Measurements from ENCODE around the gene SP140.

The SP140 gene

DNA sequence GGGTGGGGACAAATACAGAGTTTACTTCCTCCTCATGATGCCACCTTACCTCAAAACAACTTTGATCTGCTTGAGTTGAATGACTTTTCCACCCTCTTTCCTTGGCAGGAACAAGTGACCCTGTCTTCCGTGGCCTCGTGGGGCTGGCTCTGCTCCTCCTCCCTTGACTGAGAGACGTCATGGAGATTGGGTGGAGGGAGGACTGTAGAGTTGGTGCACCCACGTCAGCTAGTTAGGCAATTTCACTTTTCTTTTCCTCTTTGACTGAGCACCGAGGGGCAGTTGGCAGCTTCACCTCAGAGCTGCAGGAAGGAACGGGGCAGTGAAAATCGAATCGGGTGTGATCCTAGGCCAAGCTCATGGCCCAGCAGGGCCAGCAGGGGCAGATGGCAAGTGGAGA, at the start of gene SP140:
SP140 (plus strand) TSS at position 251 of the 400 bp plus-strand sequence; CDS start at position 360, 109 bp downstream.
- Histone ChIP-seq H3K4me3 (no peak within 1 kb of the TSS), H3K4me1 (peaks cover 1 to 46% (median 12%) of the 10 kb centered on the region in 10 experiments; a peak in 17 of 20 replicates), H4K20me1 (no peaks in the 10 kb centered on the region), H3K27ac (no peak within 1 kb of the TSS), H3K36me3 (no peaks in the 10 kb centered on the region; a peak in 1 of 22 replicates), H3K9me3 (replicated peaks in 1 of 11) (peaks cover 5 to 12% (median 7%) of the 10 kb centered on the region in 11 experiments; a peak in 21 of 22 replicates), H3K9ac (no peak within 1 kb of the TSS), H3K27me3 (no peaks in the 10 kb centered on the region), H3K4me2 (peak within 1 kb of the TSS in 5 of 11 experiments; percentile 4 to 43 (median 14); a peak in 4 of 22 replicates)
- no peak for TF ChIP-seq Cebpa-rat (IDR thresholded peaks at IDR 0.05)

DNA sequence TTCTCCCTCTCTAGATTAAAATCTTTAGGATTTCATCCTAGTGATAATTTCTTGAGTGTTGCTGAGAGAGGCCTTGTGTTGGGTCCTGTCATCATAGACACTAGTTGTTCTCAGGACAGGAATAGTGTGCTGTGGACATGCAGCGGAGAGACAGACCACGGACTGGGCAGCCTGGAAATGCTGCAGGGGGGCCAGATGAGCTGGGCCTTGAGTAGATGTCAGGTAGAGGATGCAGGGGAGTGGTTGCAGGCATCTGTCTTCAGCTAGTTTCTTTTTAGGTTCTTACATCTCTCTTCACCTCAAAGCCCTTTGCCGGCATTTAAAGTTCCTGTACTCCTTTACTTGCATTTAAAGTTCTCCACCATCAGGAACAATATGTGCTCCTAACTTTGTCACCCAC, 48.5 kb upstream of the SP140 start:
- Histone ChIP-seq H3K9ac (no peak overlapping the region), H3K27ac (no peak overlapping the region), H3K9me3 (replicated peaks in 1 of 11) (peaks cover 0 to 4% (median 1%) of the 10 kb centered on the region in 11 experiments; a peak in 6 of 22 replicates), H3K4me2 (no peak overlapping the region), H3K36me3 (peaks cover 52 to 91% (median 81%) of the 10 kb centered on the region in 11 experiments), H3K4me3 (no peak overlapping the region), H3K27me3 (no peaks in the 10 kb centered on the region), H4K20me1 (no peaks in the 10 kb centered on the region), H3K4me1 (no peaks in the 10 kb centered on the region)
- TF ChIP-seq Cebpa-rat (IDR thresholded peaks at IDR 0.05), result no peak

DNA sequence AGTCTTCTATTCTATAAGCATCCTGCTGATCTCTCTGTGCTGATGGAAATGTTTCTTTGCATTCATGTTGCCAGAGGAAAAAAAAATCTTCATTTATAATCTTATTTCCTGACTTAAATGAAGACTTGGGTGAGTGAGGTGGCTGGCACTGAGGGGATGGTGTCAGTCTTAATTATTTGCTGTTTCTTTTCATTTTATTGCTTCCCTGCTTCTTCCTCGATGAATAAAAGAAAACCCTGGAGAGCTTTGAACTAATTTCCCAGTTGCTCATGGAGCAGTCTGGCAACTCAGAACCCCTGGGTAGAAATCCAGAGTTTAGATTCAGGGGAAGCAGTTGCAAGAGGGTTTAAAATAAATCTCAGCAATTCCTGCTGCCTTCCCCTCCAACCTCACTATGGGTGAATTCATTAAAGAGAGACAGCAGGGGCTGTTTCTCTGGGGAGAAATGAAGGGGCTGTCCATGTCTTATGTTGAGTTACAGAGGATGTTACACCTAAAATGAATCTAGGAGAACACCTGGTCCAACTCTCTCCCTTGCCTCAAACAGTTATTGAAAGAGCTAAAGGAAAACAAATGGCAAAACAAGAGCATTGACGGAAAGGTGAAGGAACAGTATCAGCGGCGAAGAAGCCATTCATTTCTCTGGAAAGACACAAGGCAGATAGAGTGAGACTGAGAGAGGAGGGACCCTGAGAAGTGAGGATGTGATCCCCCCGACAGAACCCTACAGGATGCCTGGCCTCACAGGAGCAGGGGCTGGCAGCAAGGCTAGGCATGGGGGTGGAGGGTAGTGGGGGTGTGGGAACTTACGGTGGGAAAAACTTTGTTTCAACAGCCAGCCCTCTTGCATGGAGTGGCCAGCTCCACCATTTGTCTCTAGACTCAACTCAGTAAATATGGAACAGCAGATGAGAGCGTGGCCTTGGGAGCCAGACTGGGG, 46.7 kb upstream of the SP140 start:
- H3K4me3 ChIP-seq, result no peak overlapping the region
- H3K4me1 ChIP-seq, result peaks cover 0 to 3% (median under 1%) of the 10 kb centered on the region in 10 experiments; a peak in 3 of 20 replicates
- H3K4me2 ChIP-seq, result no peak overlapping the region
- no peaks in the 10 kb centered on the region for H3K27me3 ChIP-seq
- H4K20me1 ChIP-seq, result no peaks in the 10 kb centered on the region
- no peak overlapping the region for H3K9ac ChIP-seq
- peaks cover 0 to 12% (median 7%) of the 10 kb centered on the region in 11 experiments; a peak in 8 of 22 replicates for H3K9me3 ChIP-seq (replicated peaks in 1 of 11)
- H3K36me3 ChIP-seq, result peaks cover 65 to 93% (median 85%) of the 10 kb centered on the region in 11 experiments
- TF ChIP-seq Cebpa-rat (IDR thresholded peaks at IDR 0.05), result no peak
- H3K27ac ChIP-seq, result no peak overlapping the region

DNA sequence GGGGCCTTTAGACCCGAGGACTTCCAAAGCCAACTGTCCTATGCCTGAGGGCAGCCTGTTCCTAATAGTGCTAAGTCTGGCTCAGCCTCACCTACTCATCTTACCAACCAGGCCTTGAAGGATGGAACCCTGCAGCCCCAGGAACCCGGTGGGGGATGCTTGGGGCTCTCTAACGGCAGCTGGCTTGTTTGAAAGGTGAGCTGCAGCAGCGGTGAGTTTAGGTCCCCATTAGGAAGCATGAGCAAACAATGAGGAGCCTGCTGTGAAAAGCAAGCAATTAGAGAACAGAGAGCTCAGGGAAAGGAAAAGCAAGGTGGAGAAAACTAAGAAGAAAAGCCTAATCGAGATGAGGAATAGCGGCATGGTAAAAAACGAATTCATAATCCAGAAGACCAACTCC, 45.6 kb upstream of the SP140 start:
- no peaks in the 10 kb centered on the region for H3K27me3 ChIP-seq
- H3K36me3 ChIP-seq, result peaks cover 57 to 94% (median 79%) of the 10 kb centered on the region in 11 experiments
- H4K20me1 ChIP-seq, result no peaks in the 10 kb centered on the region
- H3K4me1 ChIP-seq, result peaks cover 0 to 13% (median 8%) of the 10 kb centered on the region in 10 experiments; a peak in 7 of 20 replicates
- TF ChIP-seq Cebpa-rat (IDR thresholded peaks at IDR 0.05), result no peak
- H3K4me3 ChIP-seq, result no peak overlapping the region
- H3K9me3 ChIP-seq (replicated peaks in 1 of 11), result peaks cover 0 to 12% (median 7%) of the 10 kb centered on the region in 11 experiments; a peak in 8 of 22 replicates
- H3K9ac ChIP-seq, result no peak overlapping the region
- H3K27ac ChIP-seq, result no peak overlapping the region
- no peak overlapping the region for H3K4me2 ChIP-seq

DNA sequence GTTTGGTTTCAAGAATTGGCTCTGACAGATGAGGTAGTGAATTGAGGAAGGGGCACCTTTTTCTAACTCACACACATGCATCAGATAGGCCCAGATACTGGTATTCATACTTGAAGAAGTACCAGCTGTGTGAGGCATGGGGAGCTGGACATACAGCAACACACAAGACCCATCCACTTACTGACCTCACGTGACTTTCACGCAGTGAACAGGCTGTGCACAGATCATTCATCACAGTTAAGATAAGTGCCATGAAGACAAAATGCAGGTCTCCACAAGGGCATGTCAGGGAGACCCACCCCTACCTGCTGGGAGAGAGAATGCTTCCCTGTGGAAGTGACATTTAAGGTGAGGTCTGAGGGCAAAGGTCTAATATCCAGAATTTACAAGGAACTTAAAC, 44.3 kb upstream of the SP140 start:
- TF ChIP-seq Cebpa-rat (IDR thresholded peaks at IDR 0.05), result no peak
- Histone ChIP-seq H3K36me3 (peaks cover 58 to 95% (median 74%) of the 10 kb centered on the region in 11 experiments), H3K27me3 (no peaks in the 10 kb centered on the region), H3K9me3 (replicated peaks in 1 of 11) (peaks cover 0 to 14% (median 7%) of the 10 kb centered on the region in 11 experiments; a peak in 8 of 22 replicates), H3K9ac (no peak overlapping the region), H3K4me3 (no peak overlapping the region), H4K20me1 (no peaks in the 10 kb centered on the region), H3K27ac (no peak overlapping the region), H3K4me2 (no peak overlapping the region), H3K4me1 (peaks cover 0 to 13% (median 8%) of the 10 kb centered on the region in 10 experiments; a peak in 7 of 20 replicates)

DNA sequence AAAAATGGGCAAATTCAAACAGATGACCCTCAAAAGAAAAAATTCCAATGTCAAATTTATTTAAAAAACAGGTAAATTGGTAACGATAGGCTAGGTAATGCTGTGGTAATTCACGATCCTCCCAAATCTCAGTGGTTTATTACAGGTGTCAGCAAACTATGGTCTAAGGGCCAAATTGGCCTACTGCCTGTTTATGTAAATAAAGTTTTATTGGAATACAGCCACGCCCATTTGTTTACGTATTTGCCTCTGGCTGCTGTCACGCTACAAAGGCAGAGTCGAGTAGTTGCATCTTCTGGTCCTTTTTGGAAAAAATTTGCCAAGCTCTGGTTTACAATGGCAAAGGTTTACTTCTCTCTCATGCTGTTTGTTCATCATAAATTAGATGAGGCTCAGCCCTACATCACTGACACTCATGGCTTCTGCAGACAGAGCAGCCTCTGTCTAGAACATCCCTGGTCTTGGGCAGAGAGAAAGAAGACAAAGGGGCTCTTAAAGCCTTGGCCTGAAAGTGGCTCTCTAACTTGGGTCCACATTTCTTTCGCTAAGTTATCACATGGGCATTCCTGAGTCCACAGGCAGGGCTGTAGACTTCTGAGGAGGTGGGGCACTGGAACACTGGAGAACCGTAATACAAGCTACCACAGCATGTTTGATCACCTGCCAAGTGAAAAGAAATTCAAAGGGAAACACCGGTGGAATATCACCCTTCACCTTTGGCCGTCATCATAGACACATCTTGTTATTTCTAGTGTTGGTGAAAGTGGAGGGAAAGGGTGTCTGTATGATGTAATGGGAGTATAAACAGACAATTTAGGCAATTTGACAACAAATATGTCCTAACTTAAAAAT, 40.6 kb upstream of the SP140 start:
- Histone ChIP-seq H3K9ac (no peak overlapping the region), H3K36me3 (peaks cover 29 to 62% (median 43%) of the 10 kb centered on the region in 11 experiments), H3K9me3 (replicated peaks in 1 of 11) (peaks cover 1 to 20% (median 13%) of the 10 kb centered on the region in 11 experiments; a peak in 15 of 22 replicates), H3K27me3 (no peaks in the 10 kb centered on the region), H3K4me2 (peak overlapping the region in 3 of 11 experiments; percentile 8 to 30 (median 25); a peak in 1 of 22 replicates), H3K27ac (peak overlapping the region in 5 of 11 experiments; percentile 10 to 53 (median 33); a peak in 5 of 22 replicates), H4K20me1 (no peaks in the 10 kb centered on the region), H3K4me1 (peaks cover 0 to 13% (median 8%) of the 10 kb centered on the region in 10 experiments; a peak in 7 of 20 replicates), H3K4me3 (no peak overlapping the region)
- TF ChIP-seq Cebpa-rat (IDR thresholded peaks at IDR 0.05), result no peak

DNA sequence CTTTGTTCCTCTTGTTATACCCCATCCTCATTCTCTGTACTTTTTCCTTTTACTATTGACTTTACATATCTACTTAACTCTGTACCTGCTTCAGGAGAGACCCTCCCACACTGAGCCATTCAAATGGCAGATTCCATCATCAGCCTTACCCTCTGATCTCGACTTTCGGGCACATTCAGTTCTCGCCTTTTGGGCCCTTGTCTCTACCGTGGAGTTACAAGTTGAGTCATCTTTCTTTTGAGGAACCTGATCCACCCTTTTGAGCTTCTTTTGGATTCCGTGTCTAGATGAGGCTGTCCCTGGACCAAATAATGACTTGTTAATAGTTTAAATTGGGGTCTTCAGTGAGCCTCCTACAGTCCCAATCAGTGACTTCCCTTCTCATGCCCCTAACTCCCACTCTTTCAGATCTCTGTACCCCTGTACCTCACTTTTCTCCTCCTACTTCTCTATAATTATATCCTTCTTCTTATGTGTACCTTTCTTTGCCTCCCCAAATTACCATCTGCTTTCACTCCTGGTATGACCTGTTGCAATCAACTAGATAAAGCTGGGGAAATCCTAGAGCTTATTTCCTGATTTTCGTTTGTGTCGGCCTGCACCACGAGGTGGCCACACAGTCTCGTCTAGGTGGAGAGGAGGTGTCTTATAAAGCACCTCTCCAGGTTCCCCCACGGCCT, 23.0 kb upstream of the SP140 start:
- TF ChIP-seq Cebpa-rat (IDR thresholded peaks at IDR 0.05), result no peak
- Histone ChIP-seq H3K9me3 (replicated peaks in 1 of 11) (peaks cover 6 to 14% (median 8%) of the 10 kb centered on the region in 11 experiments; a peak in 17 of 22 replicates), H3K36me3 (peaks cover 53 to 93% (median 78%) of the 10 kb centered on the region in 11 experiments), H3K4me3 (no peak overlapping the region), H3K27me3 (no peaks in the 10 kb centered on the region), H4K20me1 (no peaks in the 10 kb centered on the region), H3K9ac (no peak overlapping the region), H3K4me2 (no peak overlapping the region), H3K4me1 (peaks cover 22 to 41% (median 30%) of the 10 kb centered on the region in 10 experiments), H3K27ac (peak overlapping the region in 2 of 11 experiments; percentile 10 to 21; a peak in 1 of 22 replicates)

DNA sequence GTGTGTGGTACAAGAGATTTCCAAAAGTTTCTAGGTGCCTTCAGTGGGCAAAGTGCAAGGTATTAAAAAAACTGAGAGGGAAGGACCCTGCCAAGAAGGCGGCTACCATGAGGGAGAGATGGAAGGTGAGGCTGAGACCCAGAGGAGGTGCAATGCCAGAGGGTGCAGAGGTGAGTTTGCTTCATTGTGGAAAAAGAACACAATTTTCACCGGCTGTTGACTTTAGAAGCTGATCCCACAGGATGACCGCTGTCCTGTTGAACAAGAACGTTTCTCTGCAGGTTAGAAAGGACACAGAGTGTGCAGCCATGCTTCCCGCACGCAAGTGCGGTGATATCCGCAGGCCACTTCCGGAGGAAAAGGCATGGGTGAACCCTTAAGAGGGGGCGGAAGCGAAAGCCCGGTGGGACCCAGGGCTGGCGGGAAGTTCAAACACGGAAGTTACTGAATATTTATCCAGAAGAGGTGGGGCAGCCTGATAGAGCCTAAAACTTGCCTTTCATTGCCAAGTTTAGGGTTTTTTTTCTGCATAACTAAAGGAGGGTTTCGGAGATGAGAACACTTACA, 22.3 kb upstream of the SP140 start:
- Histone ChIP-seq H3K9me3 (replicated peaks in 1 of 11) (peaks cover under 1 to 8% (median 2%) of the 10 kb centered on the region in 11 experiments; a peak in 17 of 22 replicates), H3K27ac (no peak overlapping the region), H3K4me3 (no peak overlapping the region), H3K9ac (no peak overlapping the region), H3K27me3 (no peaks in the 10 kb centered on the region), H3K4me2 (no peak overlapping the region), H3K36me3 (peaks cover 53 to 93% (median 79%) of the 10 kb centered on the region in 11 experiments), H4K20me1 (no peaks in the 10 kb centered on the region), H3K4me1 (peaks cover 22 to 42% (median 31%) of the 10 kb centered on the region in 10 experiments)
- no peak for TF ChIP-seq Cebpa-rat (IDR thresholded peaks at IDR 0.05)
